Pulmonary artery endothelial cell (primary cell): ENCODE measurements around the gene LIN9. TPM values are rescaled to one million over a fixed set of nuclear protein-coding genes. Genes with fewer than 3 reads are reported as not detected.
"Not testable (repeated sequence)": the region's sequence is repeated elsewhere in the genome, so short reads cannot be mapped to it uniquely, and the experiment has no call there.

Source experiments
- DNase-seq: peaks from one replicate; pipeline ENCODE4 v3.0.0-alpha.2; 2011; ENCODE audit warnings: low read depth, low spot score
- total RNA-seq: library from RNA; depleted of rRNA; stranded (reverse); fragments of >200 nt; gene quantifications from 2 replicates; pipeline ENCODE4 v1.2.3, GENCODE V29; 2014

LIN9 gene
- total RNA-seq, 1 donor from 2014 or later: 7.6 TPM

DNA sequence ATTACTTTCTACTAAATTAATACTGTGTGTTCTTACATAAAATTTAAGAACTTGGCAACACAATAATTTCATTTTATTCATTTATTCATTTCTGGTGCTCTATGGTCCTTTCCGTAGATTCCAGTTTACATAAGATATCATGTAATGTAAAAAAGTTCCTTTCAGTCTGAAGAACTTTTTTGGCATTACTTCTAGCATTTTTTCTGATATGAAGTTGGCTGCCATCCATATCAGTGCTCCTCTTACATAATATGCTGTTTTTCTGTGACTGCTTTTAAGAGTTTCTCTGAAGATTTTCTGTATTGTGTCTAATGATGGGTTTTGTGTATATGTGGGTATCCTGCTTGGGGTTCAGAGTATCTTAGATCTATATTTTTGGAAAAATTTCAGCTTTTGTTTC lies 34.8 kb downstream of the LIN9 start:
- DNase-seq: no peak

DNA sequence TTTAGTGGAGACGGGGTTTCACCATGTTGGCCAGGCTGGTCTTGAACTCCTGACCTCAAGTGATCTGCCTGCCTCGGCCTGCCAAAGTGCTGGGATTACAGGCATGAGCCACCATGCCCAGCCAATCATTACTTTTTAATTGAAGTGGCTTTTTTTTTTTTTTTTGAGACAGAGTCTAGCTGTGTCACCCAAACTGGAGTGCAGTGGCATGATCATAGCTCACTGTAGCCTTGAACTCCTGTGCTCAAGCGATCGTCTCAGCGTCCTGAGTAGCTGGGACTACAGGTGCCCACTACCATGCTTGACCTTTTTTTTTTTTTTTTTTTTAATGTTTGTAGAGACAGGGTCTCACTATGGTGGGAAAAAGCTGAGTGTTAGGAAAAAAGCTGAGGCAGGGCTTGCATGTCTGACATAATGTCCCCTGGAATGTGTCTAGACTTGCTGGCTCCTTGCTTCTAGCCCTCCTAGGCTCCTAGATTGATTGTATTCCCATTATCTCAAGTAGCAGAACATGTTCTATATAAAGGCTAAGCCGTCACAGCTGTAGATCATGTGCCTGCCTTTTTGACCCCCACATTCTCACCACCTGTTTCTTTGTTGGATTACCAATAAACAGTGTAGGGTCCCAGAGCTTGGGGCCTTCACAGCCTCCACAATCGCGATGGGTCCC lies 36.6 kb downstream of the LIN9 start:
- not testable (repeated sequence) for DNase-seq

DNA sequence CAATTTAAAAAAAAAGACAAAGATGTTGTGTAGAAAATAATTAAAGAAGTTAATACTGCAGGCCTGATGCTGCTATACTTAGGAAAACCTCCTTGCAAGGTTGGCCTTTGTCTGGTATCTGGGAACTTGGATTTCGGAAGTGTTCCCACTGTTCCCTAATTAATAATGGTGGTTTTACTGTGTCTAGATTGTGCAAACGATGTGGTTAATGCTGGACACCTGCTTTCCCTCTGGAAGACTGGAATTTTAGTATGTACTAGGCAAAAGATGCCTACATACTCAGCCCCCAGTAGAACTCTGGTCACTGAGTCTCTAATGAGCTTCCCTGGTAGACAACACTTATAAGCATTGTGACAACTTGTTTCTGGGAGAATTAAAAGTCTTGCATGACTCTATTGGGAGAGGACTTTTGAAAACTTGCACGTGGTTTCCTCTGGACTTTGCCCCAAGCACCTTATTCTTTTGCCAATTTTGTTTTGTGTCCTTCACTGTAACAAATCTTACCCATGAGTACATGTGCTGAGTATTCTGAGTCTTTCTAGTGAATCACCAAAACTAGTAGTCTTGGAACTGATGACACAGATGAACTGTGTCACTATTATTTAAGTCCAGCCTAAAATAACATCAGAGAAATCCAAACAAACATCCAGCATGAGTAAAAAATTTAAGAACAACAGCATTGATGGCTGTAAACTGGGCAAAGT lies 40.4 kb downstream of the LIN9 start:
- no peak for DNase-seq

DNA sequence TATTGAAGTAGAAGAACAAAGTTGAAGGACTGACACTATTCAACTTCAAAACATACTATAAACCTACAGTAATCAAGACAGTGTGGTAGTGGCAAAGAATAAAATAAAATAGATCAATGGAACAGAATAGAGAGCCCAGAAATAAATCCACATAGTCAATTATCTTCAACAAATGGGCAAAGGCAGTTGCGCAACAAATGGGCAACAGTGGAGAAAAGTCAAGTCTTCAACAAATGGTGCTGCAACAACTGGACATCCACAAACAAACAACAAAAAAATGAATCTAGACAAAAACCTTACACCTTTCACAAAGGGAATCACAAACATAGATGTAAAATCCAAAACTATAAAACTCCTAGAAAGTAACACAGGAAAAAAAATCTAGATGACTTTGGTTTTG lies 47.1 kb downstream of the LIN9 start:
- DNase-seq: no peak

DNA sequence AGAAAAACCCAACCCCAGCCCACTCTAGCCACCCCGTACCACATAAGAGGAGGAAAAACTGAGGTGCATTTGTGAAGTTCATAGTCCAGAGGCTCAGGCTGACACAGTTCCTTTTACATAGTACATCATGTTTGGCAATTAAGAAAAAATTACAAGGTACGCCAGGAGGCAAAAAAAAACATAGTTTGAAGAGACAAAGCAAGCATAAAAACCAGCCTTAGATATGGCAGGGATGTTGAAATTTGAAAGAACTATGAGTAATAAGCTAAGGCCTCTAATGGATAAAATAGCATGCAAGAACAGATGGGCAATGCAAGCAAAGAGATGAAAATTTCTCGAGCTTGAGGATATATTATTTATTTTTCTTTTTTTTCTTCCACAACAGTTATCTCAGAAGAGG lies 53.6 kb downstream of the LIN9 start:
- no peak for DNase-seq

DNA sequence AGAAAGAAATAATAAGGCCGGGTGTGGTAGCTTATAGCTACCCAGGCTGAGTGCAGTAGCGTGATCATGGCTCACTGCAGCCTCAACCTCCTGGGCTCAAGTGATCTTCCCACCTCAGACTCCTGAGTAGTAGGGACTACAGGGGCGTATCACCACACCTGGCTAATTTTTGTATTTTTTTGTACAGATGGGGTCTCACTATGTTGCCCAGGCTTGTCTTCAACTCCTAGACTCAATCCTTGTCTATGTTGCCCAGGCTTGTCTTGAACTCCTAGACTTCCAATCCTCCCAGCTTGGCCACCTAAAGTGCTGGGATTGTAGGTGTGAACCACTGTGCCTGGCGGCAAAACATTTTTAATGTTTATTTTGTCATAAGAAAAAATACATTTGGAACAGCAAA lies 55.0 kb downstream of the LIN9 start:
- DNase-seq: no peak

DNA sequence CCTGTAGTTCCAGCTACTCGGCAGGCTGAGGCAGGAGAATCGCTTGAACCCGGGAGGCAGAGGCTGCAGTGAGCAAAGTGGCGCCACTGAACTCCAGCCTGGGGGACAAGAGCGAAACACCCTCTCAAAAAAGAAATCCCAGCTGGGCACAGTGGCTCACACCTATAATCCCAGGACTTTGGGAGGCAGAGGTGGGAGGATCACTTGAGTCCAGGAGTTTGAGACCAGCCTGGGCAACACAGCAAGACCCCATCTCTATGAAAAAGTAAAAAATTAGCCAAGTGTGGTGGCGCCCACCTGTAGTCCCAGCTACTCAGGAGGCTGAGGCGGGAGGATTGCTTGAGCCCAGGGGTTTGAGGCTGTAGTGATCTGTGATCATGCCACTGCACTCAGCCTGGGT lies 56.1 kb downstream of the LIN9 start:
- not testable (repeated sequence) for DNase-seq

DNA sequence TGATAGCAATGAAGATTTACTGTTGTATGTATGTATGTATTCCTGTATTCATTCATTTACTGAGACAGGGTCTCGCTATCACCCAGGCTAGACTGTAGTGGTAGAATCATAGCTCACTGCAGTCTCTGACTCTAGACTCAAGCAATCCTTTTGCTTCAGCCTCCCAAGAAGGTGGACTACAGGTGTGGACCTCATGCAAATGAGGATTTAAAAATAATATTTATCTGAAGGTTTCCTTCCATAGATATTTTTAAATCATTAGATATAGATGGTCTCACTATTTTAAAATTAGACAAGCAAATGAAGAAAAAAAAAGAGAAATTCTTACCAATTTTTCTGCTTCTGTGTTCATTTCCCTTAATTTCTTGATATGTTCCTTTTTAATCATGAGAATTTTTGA lies 58.5 kb downstream of the LIN9 start:
- no peak for DNase-seq

DNA sequence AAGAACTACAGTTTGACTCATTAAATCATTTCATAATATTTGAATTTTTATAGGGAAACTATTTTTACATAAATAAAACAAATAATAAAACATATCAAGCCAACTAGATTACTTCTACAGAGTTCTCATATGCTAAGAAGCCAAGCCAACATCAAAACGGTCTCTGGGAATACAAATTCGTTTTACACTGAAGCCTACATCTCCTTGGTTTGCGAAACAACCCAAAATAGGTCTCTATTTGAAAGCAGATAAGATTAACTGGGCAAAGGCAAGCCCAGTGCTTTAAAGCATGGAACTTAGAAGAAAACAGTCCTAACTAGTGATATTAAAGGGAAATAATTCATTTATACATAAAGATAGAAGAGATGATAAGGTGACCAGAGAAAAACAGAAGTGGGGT lies 60.2 kb downstream of the LIN9 start:
- DNase-seq: no peak

DNA sequence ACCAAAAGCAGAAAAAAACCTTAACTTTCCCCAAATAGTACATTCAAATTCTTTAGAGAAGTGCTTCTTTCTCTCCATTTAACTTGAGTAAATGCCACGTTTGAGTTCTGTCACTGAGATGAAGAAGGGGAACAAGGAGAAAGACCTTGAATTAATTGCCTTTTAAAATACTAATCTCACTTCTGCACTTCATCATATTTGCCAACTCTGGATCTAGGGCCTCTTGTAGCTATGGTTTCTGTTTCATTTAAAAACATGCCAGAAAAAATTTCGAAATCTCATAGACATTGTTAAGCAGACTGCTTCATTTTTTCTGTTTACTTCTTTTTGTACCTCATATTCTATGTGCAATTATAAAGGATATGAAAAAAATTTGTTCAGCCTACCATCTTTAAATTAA lies 60.9 kb downstream of the LIN9 start:
- no peak for DNase-seq

DNA sequence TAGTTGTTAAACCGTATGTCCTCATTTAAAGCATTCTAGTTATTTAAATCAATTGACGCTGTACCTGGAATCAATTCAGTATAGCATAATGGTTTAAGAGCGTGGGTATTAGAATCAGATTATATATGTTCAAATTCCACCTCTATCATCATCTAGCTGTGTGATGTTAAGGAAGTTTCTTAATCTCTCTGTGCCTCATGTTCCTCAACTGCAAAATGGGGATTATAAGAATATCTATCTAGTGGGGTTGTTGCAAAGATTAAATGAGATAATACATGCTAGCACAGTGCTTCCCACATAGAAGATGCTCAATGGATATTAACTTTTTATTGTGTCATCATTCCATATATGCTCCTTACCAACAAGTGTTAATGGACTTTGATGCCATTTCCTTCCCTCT lies 69.5 kb downstream of the LIN9 start:
- DNase-seq: no peak

DNA sequence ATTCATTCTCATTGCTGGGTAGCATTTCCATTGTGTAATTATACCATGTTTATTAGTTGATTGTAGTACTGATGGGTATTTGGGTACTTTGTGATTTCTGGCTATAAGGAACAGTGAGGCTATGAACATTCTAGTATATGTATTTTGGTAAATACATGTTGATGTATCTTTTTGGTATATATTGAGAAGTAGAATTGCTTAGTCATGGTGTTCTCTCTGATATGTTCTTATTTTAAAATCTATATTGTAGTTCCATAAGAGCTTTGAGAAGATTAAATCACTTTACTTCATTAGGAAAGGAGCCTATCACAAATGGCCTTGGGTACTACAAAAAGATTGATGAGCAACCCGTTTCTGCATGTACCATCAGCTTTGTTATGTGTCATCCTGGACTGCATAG lies 72.1 kb downstream of the LIN9 start:
- DNase-seq: no peak

DNA sequence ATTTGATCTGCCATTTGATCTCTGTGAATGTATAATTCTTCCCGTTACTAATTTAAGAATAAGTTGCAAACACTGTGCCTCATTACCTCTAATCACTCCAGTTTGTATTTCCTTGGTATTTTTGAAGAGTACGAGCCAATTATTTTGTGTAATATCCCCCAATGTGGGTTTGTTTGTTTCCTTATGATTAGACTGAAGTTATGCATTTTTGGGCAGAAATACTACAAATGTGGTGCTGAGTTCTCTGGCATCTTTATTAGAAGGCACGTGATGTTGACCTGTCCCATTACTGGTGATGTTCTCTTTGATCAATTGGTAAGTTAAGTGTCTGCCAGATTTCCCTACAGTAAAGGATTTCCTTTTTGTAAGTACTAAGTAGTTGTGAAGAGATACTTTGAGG lies 75.2 kb downstream of the LIN9 start:
- DNase-seq: no peak

DNA sequence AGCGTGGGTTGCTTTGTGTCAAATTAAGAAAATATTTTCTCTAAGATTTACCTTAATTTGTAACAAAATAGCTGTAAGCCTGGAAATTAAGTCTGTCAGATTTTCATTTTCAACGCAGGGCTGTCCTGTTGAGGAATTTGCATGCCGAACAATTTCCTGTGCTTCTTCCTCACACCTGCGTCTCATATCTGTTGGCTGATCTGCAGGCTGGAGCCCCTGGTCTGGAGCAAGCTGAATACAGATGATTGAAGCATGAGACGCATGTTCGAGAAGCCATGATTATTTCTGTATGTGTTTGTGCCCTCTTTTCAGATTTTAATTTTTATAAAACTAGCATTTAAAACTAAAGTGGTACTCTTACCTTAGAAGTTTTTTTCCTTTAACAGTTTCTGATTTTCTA lies 75.7 kb downstream of the LIN9 start:
- DNase-seq: no peak

DNA sequence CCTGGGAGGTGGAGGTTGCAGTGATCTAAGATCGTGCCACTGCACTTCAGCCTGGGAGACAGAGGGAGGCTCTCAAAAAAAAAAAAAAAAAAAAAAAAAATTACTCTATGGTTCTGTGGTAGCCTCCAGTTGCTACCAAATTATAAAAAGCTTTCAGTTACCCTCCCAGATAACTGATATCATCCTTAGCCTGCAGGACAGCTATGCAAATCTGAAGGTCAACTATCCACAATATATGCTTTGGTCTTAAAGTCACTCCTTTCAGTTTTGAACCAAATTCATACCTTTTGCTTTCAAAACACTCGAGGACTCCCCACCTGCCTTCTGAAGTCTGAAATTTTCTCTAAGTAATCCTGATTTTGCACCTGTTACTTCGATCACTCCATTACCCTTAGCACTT lies 82.4 kb downstream of the LIN9 start:
- DNase-seq: no peak

DNA sequence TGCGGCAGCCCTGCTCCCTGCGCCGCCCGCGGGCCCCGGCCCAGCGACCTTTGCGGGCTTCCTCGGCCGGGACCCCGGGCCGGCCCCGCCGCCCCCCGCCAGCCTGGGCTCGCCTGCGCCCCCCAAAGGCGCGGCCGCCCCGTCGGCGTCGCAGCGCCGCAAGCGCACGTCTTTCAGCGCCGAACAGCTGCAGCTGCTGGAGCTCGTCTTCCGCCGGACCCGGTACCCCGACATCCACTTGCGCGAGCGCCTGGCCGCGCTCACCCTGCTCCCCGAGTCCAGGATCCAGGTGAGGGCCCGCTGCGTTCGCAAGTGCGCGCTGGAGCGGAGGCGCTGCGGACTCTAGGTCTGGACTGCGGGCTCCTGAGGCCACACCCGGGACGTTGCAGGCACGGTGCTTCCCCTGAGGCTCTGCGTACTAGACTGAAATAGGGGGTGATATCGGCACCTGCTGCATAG lies 85.1 kb downstream of the LIN9 start:
- DNase-seq: no peak

DNA sequence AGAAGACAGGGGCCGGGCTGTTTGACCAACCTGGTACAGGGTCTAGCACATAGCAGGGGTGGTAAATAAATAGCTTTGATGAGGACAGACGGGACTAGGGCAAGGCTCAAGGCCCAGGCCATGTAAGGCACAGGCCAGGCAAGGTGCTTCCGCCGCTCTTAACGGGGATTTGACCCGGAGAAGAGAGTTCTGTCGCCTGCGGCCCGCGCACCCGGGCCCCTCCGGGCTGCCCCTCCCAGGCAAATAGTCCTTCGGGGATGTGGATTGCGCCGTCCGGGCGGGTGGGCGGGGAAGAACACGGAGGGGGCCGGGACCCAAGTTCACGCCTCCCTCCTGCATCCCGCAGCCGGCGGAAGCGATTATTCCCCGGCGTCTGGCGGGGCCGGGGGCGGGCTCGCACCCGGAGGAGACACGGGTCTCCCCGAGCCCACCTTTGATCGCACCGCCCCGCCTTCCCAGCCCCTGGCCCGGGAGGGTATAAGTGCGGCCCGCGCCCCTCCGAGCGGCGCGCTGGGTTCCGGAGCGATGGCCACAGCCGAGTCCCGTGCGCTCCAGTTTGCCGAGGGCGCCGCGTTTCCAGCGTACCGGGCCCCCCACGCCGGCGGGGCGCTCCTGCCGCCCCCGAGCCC lies 85.7 kb downstream of the LIN9 start, which contains the start of gene MIXL1:
Gene MIXL1, plus strand, starts transcription at position 508 of the 629 bp plus-strand sequence. Its CDS starts 18 bp downstream, at position 526.
- DNase-seq: no peak

DNA sequence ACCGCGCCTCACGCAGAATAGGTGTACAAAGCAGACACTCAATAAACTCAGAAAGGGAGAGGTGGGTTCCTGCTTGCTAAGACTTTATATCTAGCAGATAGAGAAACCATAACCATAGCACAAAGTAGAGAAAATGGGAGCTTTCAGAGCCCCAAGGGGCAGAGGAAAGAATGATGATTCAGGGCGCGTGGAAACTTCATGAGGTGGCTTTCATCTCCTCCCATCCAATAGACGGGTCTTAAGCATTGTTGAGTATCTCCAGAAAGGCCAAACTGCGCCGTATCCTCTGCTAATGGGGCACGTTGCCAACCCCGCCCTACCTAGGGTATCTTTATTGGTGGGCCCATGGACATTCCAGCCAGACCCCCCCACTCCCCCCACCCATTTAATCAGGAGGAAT lies 86.3 kb downstream of the LIN9 start:
- DNase-seq: no peak

DNA sequence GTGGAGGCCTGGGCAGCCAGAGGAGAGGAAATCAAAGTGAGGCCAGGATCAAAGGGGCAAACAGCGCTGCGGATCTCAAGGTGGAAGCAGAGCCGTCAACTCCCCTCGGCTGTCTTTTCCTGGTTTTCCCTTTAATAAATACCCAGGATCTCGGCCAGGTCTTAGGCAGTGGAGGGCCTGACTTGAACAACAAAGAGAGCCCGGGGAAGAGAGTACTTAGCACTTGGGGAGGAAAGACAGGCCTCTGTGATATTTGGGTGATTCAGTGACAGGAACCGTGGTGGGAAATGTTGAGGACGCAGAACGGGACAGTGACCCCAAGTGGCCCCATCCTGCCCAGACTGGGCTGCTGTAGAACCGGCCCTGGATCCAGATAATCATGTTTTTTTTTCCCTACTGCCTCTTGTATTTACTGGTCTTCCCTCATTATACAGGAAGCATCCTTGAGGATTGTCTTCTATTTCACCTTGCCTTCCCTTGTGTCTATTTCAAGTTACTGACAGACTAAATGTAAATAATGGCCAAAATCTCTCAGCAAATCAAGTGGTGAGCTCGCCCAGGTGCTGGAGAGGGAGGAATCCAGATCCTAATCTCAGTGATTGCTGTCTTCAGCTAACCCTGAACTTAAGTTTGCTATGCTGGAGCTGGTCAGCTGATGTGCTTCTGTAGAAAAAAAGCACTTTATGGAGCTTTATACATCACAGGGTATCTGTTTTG lies 88.3 kb downstream of the LIN9 start:
- DNase-seq: no peak

DNA sequence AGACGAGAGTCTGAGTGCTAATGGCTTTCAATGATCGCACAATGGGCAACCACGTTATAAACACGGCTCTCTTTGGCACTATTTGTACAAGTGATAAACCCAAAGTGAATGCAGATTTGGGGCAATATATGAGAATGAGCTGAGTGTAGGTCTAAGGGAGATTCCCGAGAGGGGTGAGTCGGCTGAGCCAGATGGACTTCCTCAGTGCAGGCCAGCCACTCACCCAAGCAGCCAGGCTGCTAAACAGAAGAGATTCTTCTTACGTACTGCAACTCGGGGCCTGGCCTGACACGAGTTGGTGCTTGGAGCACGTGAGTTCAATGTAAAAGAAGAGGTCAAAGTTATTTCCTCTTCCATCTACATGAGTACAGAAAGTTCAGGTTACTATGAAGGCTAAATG lies 91.7 kb downstream of the LIN9 start:
- DNase-seq: no peak

DNA sequence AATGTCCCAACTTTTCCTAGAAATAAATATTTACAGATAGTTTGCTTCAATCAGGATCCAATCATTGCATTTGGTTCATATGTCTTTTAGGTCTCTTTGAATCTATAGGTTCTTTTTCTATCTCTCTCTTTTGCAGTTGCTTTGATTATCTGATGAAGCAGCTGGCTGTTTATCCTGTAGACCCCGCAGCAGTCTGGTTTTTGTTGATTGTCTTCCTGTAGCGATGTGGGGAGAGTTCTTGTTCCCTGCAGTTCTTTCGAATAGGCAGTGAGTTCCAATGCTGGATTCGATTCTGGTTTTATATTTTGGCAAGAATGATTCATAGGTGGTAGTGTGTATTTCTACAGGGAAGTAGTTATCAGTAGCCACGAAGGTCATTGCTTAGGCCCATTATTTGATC lies 92.9 kb downstream of the LIN9 start:
- DNase-seq: no peak

DNA sequence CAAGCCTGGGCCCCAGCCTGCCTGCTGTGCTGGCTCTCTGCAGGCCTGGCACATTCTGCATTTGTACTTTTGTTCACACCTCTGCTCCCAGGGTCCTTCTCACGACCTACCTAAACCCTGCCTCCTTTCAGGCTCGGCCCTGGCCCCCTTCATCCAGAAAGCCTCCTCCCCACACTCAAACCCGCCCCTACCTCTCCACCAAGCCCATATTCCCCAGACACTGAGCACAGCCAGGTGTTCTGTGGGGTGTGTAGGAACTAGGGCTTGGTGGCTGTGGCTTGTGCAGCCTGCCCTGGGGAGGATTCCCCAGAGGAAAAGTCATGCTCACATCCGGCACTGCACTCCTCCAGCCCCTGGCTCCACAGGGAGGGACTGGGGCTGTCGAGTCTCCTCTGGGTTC lies 93.7 kb downstream of the LIN9 start:
- DNase-seq: no peak
